Bronchial epithelial cell (primary cell): ENCODE data around the gene TNRC18. TPM values are rescaled to one million over a fixed set of nuclear protein-coding genes. Genes with fewer than 3 reads are reported as not detected.
A peak's percentile ranks its signal among the peaks of the same experiment; 100 is the strongest.
"Not testable (repeated sequence)": the region's sequence is repeated elsewhere in the genome, so short reads cannot be mapped to it uniquely, and the experiment has no call there.

Experiments used
- DNase-seq: peaks from one replicate; pipeline ENCODE4 v3.0.0-alpha.2; 2010; ENCODE audit warnings: low read depth
- FAIRE-seq: peaks from 2 replicates; lab custom pipeline; 2011; peaks lifted over from hg19 to GRCh38; lab: Jason Lieb, UNC
- H3K27me3 ChIP-seq: 2 replicates; pipeline ENCODE4 v1.5.1; 2011; ENCODE audit warnings: low read length; ENCODE audit not compliant: control insufficient read depth, insufficient read depth
- H3K36me3 ChIP-seq: 2 replicates; pipeline ENCODE4 v1.5.1; 2011; ENCODE audit warnings: low read length; ENCODE audit not compliant: control insufficient read depth, insufficient read depth
- H3K4me3 ChIP-seq: 2 replicates; pipeline ENCODE4 v1.5.1; 2011; ENCODE audit warnings: mild to moderate bottlenecking, low read depth, low read length, control low read depth
- CTCF ChIP-seq: IDR thresholded peaks from 2 replicates; pipeline ENCODE4 v1.5.1; 2011; ENCODE audit warnings: mild to moderate bottlenecking, moderate library complexity, low read length, control low read depth, inconsistent platforms; ENCODE audit not compliant: insufficient read depth, severe bottlenecking
- total RNA-seq: library from RNA; depleted of rRNA; stranded (reverse); fragments of >200 nt; gene quantifications from 2 replicates; pipeline ENCODE4 v1.2.1, GENCODE V29; 2014

TNRC18 gene
- total RNA-seq, 1 donor from 2014 or later: 29.0 TPM

GRCh38 chr7:5360451-5360850, 63.2 kb downstream of the TNRC18 start:
- no peak for FAIRE-seq
- Histone ChIP-seq H3K36me3 (peaks cover 51% of the 10 kb centered on the region), H3K4me3 (no peak overlapping the region), H3K27me3 (no peaks in the 10 kb centered on the region)
- no peak for DNase-seq
- no peak for TF ChIP-seq CTCF

- DNase-seq, FAIRE-seq, H3K4me3 ChIP-seq, H3K27me3 ChIP-seq: not testable (repeated sequence)
- H3K36me3 ChIP-seq: peaks cover 54% of the 10 kb centered on the region
Observed at GRCh38 chr7:5360021-5360420, 63.6 kb downstream of the TNRC18 start.

GRCh38 chr7:5359344-5359743, 64.3 kb downstream of the TNRC18 start:
- DNase-seq (no peak), FAIRE-seq (no peak)
- Histone ChIP-seq H3K27me3 (no peaks in the 10 kb centered on the region), H3K4me3 (no peak overlapping the region), H3K36me3 (peaks cover 54% of the 10 kb centered on the region)
- TF ChIP-seq CTCF: no peak

- Histone ChIP-seq H3K4me3 (no peak overlapping the region), H3K27me3 (no peaks in the 10 kb centered on the region), H3K36me3 (peaks cover 53% of the 10 kb centered on the region)
- DNase-seq (no peak), FAIRE-seq (peak; percentile 23)
- TF ChIP-seq CTCF: no peak
Observed at GRCh38 chr7:5357951-5358350, 65.7 kb downstream of the TNRC18 start.

- FAIRE-seq (no peak), DNase-seq (no peak)
- H3K27me3 ChIP-seq: no peaks in the 10 kb centered on the region
- TF ChIP-seq CTCF: no peak
- H3K36me3 ChIP-seq: peaks cover 50% of the 10 kb centered on the region
- no peak overlapping the region for H3K4me3 ChIP-seq
Observed at GRCh38 chr7:5356751-5357119, 66.9 kb downstream of the TNRC18 start.

GRCh38 chr7:5354460-5355232, 69.0 kb downstream of the TNRC18 start:
- H3K27me3 ChIP-seq: no peaks in the 10 kb centered on the region
- peaks cover 47% of the 10 kb centered on the region for H3K36me3 ChIP-seq
- no peak overlapping the region for H3K4me3 ChIP-seq
- TF ChIP-seq CTCF: no peak
- peak; percentile 25 for DNase-seq
- FAIRE-seq: no peak
